Vagina (tissue), 2 donors: ENCODE results near the gene FAM186B.

Source experiments
- POLR2A ChIP-seq, 2 donors: fragments of 450-650 bp; IDR thresholded peaks; one replicate each; pipeline ENCODE4 v1.6.1; 2017; ENCODE audit warnings: antibody characterized with exemption in 2 of 2, mild to moderate bottlenecking in 2 of 2, moderate library complexity in 2 of 2
- POLR2AphosphoS5 ChIP-seq, 2 donors: sonication (generic); formaldehyde crosslinking; IDR thresholded peaks; one replicate each; pipeline ENCODE4 v1.9.0; 2017; ENCODE audit warnings: antibody characterized with exemption in 2 of 2, mild to moderate bottlenecking in 2 of 2, low read depth in 1 of 2; ENCODE audit not compliant: insufficient read depth in 1 of 2
- TF ChIP-seq, protein P1 (sequence below), 3 experiments: fragments of 450-650 bp in 2 of 3; fragments of 200-600 bp in 1 of 3; sonication (generic) in 1 of 3; IDR thresholded peaks; one replicate each; pipeline ENCODE4 v1.5.1; 2017 to 2019; ENCODE audit warnings: antibody characterized with exemption in 3 of 3, mild to moderate bottlenecking in 2 of 3, moderate library complexity in 2 of 3

GRCh38 chr12:49604856-49605255 is 583 bp downstream of the FAM186B start:
- TF ChIP-seq, protein P1, sequence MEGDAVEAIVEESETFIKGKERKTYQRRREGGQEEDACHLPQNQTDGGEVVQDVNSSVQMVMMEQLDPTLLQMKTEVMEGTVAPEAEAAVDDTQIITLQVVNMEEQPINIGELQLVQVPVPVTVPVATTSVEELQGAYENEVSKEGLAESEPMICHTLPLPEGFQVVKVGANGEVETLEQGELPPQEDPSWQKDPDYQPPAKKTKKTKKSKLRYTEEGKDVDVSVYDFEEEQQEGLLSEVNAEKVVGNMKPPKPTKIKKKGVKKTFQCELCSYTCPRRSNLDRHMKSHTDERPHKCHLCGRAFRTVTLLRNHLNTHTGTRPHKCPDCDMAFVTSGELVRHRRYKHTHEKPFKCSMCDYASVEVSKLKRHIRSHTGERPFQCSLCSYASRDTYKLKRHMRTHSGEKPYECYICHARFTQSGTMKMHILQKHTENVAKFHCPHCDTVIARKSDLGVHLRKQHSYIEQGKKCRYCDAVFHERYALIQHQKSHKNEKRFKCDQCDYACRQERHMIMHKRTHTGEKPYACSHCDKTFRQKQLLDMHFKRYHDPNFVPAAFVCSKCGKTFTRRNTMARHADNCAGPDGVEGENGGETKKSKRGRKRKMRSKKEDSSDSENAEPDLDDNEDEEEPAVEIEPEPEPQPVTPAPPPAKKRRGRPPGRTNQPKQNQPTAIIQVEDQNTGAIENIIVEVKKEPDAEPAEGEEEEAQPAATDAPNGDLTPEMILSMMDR (IDR thresholded peaks at IDR 0.05), result no peak
- TF ChIP-seq POLR2A (IDR thresholded peaks at IDR 0.05) (no peak), POLR2AphosphoS5 (IDR thresholded peaks at IDR 0.05; ENCODE audit: insufficient read depth in 1 of 2, low read depth in 1 of 2) (no peak)
